CD4-positive, alpha-beta T cell treated with Interleukin-4 for 1 hour (primary cell): ENCODE results near the gene FOLR2.
A peak's percentile ranks its signal among the peaks of the same experiment; 100 is the strongest.

Source experiments
- DNase-seq, 2 donors: peaks; one replicate each; pipeline ENCODE4 v3.0.0-alpha.2; 2020 to 2022

Gene FOLR2

GRCh38 chr11:72230764-72231365, 14.3 kb downstream of the FOLR2 start:
- DNase-seq: peak in 1 of 2 donors; percentile 8

- DNase-seq: peak in 1 of 2 donors; percentile 8
Observed at GRCh38 chr11:72231396-72232259, 15.0 kb downstream of the FOLR2 start.

- peak in 1 of 2 donors; percentile 9 for DNase-seq
Observed at GRCh38 chr11:72232260-72233055, 15.9 kb downstream of the FOLR2 start.

- DNase-seq: peak in 1 of 2 donors; percentile 9
Observed at GRCh38 chr11:72233056-72233772, 16.6 kb downstream of the FOLR2 start.

- peak in 1 of 2 donors; percentile 5 for DNase-seq
Observed at GRCh38 chr11:72233773-72234513, 17.3 kb downstream of the FOLR2 start.

- no peak for DNase-seq
Observed at GRCh38 chr11:72234514-72234830, 17.9 kb downstream of the FOLR2 start.

- peak in 1 of 2 donors; percentile 3 for DNase-seq
Observed at GRCh38 chr11:72234920-72235319, 18.3 kb downstream of the FOLR2 start.

GRCh38 chr11:72235351-72236057, 18.9 kb downstream of the FOLR2 start:
- peak in 1 of 2 donors; percentile 6 for DNase-seq

- DNase-seq: no peak
Observed at GRCh38 chr11:72236083-72236697, 19.6 kb downstream of the FOLR2 start.

- DNase-seq: no peak
Observed at GRCh38 chr11:72236774-72237111, 20.1 kb downstream of the FOLR2 start.

- peak in 1 of 2 donors; percentile 6 for DNase-seq
Observed at GRCh38 chr11:72237112-72237931, 20.7 kb downstream of the FOLR2 start.

- peak; percentile 55 to 58 for DNase-seq
Observed at GRCh38 chr11:72238040-72238450, 21.5 kb downstream of the FOLR2 start.

GRCh38 chr11:72238492-72239312, 22.1 kb downstream of the FOLR2 start:
- DNase-seq: peak in 1 of 2 donors; percentile 4

- peak in 1 of 2 donors; percentile 11 for DNase-seq
Observed at GRCh38 chr11:72239313-72239848, 22.8 kb downstream of the FOLR2 start.

- peak in 1 of 2 donors; percentile 43 for DNase-seq
Observed at GRCh38 chr11:72239849-72240460, 23.4 kb downstream of the FOLR2 start.

- DNase-seq: peak in 1 of 2 donors; percentile 10
Observed at GRCh38 chr11:72240461-72241290, 24.1 kb downstream of the FOLR2 start.

GRCh38 chr11:72241291-72241781, 24.7 kb downstream of the FOLR2 start:
- no peak for DNase-seq
